ENCODE results near the gene LMTK2.

The LMTK2 gene

GRCh38 chr7:98178762-98179490, 72.3 kb downstream of the LMTK2 start:
- no peak for DNase-seq

- DNase-seq, result no peak
Measured at GRCh38 chr7:98180751-98181150, 74.1 kb downstream of the LMTK2 start.

DNA sequence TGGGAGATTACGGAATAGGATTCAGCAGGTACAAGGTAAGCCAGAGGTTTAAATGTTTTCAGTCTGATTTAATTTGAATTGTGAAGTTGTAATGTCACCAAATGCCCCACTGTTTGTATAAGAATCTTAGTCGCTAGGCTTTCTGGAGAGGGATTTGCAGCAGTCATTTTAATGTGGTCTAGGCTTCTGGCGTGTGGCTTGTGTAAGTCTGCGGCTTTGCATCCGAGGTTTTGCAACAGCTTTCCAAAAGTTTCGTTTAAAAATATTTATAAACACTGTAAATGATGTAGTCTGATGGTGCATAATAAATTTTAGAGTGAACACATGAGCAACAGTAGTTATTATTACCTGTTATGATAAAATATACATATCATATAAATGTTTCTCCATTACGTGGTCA, 78.4 kb downstream of the LMTK2 start:
- no peak for DNase-seq

DNA sequence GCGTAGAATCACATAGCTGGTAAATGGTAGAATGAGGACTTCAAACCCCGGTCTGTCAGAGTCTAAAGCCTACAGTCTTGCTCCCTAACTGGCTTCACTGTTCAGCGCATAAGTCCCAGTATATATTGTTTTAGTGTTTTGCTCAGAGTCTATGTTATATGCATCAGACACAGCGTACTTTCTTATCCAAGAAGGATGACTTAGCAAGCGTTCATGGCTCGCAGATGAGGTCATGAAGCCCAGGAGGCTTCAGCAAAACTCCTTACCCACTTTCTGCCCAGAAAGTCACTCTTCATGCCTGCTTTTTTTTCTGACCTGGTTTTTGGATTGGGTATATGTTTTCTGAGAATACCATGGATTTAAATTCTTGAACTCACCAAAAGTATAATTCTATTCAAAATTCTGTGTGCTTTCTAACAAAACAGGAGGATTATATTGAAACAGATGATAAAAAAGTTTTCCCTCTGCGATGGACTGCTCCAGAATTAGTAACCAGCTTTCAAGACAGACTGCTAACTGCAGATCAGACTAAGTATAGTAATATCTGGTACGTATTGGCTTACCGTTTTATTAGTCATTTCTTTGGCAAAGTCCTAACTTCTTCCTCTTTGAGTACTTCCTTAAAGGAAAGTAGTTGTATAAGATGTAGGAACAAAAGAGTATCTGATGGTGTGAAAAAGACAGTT, 79.9 kb downstream of the LMTK2 start:
- no peak for DNase-seq

GRCh38 chr7:98187138-98187502, 80.5 kb downstream of the LMTK2 start:
- DNase-seq, result no peak

DNA sequence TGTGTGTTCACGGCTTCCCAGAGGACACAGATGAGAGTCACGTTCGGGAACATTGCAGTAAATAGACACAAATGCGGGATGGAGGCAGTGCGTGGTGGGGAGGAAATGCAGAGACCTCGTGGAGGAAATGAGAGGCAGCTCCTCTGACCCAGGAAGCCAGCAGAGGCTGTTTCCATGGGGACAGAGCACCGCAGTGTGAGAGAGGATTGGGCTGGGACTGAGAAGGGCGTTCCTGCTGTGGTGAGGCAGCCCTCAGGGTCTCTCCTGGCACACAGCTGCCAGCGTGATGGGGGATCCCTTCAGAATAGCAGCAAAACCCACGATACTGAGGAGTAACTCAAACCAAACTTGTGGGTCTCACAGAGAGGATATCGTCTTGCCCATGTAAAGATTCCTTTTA, 82.9 kb downstream of the LMTK2 start:
- no peak for DNase-seq

DNA sequence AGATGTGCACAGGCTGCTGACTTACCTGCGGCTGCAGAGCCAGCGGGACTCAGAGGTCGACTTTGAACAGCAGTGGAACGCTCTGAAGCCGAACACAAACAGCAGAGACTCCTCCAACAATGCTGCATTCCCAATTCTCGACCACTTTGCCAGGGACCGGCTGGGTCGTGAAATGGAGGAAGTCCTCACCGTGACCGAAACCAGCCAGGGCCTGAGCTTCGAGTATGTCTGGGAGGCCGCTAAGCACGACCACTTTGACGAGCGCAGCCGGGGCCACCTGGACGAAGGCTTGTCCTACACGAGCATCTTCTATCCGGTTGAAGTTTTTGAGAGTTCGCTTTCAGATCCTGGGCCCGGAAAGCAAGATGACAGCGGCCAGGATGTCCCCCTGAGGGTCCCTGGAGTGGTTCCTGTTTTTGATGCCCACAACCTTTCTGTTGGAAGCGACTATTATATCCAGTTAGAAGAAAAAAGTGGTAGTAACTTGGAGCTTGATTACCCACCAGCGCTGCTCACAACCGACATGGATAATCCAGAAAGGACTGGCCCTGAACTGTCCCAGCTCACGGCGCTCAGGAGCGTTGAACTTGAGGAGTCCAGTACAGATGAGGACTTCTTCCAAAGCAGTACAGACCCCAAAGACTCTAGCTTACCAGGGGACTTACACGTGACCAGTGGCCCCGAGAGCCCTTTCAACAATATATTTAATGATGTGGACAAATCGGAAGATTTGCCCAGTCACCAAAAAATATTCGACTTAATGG, 85.2 kb downstream of the LMTK2 start:
- DNase-seq, result no peak

- DNase-seq, result no peak
Measured at GRCh38 chr7:98192781-98193457, 86.3 kb downstream of the LMTK2 start.

DNA sequence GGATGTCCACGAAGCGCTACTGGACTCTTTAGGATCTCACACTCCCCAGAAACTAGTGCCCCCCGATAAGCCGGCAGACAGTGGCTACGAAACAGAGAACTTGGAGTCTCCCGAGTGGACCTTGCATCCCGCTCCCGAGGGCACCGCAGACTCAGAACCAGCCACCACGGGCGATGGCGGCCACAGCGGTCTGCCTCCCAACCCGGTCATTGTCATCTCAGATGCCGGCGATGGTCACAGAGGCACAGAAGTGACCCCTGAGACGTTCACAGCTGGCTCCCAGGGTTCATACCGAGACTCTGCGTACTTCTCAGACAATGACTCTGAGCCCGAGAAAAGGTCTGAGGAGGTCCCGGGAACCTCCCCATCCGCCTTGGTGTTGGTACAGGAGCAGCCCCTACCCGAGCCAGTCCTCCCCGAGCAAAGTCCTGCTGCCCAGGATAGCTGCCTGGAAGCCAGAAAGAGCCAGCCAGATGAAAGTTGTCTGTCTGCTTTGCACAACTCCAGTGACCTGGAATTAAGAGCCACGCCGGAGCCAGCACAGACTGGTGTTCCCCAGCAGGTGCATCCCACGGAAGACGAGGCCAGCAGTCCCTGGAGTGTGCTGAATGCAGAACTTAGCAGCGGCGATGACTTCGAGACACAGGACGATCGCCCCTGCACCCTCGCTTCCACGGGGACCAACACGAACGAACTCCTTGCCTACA, 87.0 kb downstream of the LMTK2 start:
- DNase-seq, result no peak

- no peak for DNase-seq
Measured at GRCh38 chr7:98194186-98194585, 87.5 kb downstream of the LMTK2 start.

GRCh38 chr7:98194672-98195457, 88.2 kb downstream of the LMTK2 start:
- DNase-seq, result no peak

GRCh38 chr7:98196706-98197605, 90.3 kb downstream of the LMTK2 start:
- no peak for DNase-seq

DNA sequence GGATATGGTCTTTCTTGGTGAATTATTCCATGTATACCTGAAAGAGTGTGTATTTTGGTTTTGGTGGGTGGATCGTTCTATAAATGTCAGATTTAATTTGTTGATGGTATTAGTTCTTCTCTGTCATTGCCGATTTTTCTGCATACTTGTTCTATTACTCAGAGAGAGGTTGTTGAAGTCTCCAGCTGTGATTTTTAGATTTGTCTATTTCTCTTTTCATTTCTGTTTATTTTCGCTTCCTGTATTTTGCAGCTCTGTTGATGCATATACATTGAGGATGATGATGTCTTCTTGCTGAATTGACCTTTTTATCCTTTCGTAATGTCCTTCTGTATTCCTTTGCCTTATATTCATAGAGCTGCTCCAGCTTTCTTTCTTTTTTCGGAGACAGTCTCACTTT, 92.5 kb downstream of the LMTK2 start:
- no peak for DNase-seq

DNA sequence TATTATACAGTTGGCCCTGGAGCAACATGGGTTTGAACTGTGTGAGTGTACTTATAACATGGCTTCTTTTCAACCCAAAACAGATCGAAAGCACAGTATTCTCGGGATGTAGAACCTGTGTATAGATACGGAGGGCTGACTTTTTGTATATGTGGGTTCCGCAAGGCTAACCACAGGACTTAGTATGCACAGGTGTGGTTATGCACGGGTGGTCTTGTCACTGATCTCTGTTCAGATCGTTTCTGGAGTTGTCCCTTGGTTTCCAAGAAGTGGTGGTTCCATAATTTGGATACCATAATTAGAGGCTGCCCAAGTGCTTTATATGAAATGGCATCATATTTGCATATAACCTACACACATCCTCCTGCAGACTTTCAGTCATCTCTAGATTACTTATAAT, 93.7 kb downstream of the LMTK2 start:
- no peak for DNase-seq

DNA sequence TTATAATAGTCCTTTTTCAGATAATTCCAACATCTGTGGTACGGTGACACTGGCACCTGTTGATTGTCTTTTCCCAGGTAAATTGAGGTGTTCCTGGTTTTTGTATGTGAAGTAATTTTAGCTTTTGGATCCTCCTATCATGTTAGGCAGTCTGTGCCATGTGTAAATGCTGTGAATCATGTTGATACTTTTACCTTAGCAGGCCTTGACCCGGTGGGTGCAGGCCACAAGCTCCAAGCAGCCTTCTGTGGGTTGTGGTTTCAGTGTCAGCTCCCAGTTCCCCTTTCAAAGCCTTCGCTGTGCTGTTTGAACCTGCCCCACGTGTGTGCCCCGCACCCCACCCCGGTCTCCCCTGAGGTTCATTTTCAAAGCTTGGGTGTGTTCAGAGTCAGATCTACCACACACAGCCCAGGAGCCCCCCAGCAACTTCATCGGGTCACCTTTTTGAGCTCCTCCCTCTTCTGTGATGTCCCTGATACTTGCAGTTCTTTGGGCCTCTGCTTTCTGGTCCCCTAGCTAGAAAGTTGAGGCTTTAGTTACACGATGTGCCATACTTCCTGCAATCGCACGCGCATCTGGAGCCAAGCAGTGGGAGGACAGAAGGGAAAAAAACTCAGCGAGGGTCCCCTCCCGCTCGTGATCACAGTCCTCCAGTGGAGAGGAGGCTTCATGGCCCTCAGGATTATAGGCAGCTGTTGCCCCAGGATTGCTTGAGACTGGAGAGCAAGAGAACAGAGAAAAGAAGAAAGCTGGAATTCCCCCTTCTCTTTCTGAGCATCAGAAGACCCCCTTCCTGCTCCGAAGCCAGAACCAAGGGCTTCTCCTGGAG, 95.9 kb downstream of the LMTK2 start:
- no peak for DNase-seq

DNA sequence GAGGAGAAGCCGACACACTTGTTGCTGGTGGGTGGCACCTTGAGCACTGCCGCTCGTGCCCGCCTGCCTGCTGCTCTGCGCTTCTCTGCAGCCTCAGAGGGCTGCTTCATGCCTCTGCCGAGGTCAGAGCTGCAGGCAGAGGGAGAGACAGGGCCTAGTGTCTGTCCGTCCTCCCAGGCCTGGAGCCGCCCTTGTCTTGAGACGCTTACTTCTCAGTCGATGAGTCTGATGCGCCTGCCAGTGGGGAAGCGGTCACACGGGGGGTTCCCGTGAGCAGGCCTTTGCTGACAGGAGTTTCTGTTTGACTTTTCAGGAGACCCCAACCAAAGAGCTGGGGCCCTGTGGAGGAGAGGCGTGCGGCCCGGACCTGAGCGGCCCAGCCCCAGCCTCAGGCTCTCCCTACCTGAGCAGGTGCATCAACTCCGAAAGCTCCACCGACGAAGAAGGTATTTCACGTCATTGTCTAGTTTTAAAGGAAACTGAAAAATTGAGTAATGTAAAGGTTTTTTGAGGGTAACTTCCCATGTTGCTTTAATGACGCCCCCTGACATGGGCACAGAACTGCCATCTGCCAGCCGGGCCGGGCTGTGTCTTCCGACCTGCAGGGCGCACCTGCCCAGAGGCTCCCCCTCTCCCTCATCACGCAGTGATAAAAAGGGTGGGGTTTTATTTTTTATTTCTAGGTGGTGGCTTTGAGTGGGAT, 96.8 kb downstream of the LMTK2 start:
- DNase-seq, result no peak

DNA sequence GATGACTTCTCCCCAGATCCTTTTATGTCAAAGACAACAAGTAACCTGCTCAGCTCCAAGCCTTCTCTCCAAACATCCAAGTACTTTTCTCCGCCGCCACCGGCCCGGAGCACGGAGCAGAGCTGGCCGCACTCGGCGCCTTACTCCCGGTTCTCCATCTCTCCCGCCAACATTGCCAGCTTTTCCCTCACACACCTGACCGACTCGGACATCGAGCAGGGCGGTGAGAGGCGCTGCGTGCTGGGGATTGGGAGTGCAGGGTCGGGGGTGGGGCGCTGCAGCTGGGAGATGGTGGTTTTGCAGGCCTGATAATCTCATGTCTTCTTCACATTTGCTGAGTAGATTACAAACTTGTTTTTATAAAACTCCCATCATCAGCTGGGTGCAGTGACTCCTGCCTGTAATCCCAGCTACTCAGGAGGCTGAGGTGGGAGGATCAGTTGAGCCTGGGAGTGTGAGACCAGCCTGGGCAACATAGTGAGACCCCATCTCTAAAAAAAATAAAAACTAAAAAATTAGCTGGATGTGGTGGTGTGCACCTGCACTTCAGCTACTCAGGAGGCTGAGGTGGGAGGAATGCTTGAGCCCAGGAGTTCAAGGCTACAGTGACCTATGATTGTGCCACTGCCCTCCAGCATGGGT, 97.4 kb downstream of the LMTK2 start:
- no peak for DNase-seq

DNA sequence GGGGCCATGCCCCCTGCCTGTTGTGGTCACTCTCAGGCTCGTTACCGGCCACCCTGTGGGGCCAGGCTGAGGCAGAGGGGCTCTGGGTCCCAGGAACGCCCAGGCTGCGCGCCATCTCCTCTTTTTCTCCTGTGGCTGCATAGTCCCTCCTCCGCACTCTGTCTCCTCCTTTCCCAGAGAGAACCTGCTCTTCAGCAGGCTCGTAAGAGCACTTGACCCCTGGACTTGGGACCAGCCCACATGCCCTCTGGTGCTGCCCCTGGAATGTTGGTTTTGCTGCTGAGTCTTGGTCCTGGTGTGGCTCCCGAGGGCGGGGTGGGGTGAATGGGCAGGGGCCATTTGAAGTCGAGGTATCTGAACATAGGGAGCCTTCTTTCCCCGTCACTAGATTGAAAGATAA, 98.0 kb downstream of the LMTK2 start:
- DNase-seq, result no peak
